Endodermal cell (in vitro differentiated cells): ENCODE results near the gene PLOD2. TPM values are rescaled to one million over a fixed set of nuclear protein-coding genes. Genes with fewer than 3 reads are reported as not detected.

Experiments used
- DNase-seq: peaks from one replicate; pipeline ENCODE4 v3.0.0-alpha.2; 2017
- H3K27ac ChIP-seq: 2 replicates; pipeline ENCODE4 v1.5.1; 2013; ENCODE audit warnings: mild to moderate bottlenecking, low read depth, low read length, moderate library complexity
- H3K27me3 ChIP-seq: 2 replicates; pipeline ENCODE4 v1.6.1; 2013; ENCODE audit warnings: mild to moderate bottlenecking, low read length, moderate library complexity; ENCODE audit not compliant: insufficient read depth, control insufficient read depth, poor library complexity, severe bottlenecking
- H3K36me3 ChIP-seq: 2 replicates; pipeline ENCODE4 v1.7.0; 2013; ENCODE audit warnings: mild to moderate bottlenecking, low read length, moderate library complexity; ENCODE audit not compliant: control insufficient read depth, insufficient read depth
- H3K4me1 ChIP-seq: one replicate; pipeline ENCODE4 v1.7.0; 2013; ENCODE audit warnings: low read length; ENCODE audit not compliant: control insufficient read depth, insufficient read depth
- H3K4me3 ChIP-seq: 2 replicates; pipeline ENCODE4 v1.5.1; 2013; ENCODE audit warnings: mild to moderate bottlenecking, low read length, moderate library complexity
- H3K9ac ChIP-seq: 2 replicates; pipeline ENCODE4 v1.6.1; 2013; ENCODE audit warnings: mild to moderate bottlenecking, low read length, moderate library complexity; ENCODE audit not compliant: poor library complexity, severe bottlenecking; ENCODE audit errors: extremely low read depth
- H3K9me3 ChIP-seq: 2 replicates; pipeline ENCODE4 v1.6.1; 2013; ENCODE audit warnings: mild to moderate bottlenecking, low read length, moderate library complexity; ENCODE audit not compliant: control insufficient read depth
- H3K27ac Mint-ChIP-seq: 2 replicates; pipeline ENCODE4 v1.8.0; 2020; ENCODE audit warnings: mixed read lengths
- H3K27me3 Mint-ChIP-seq: 2 replicates; pipeline ENCODE4 v1.8.0; 2021; ENCODE audit warnings: mild to moderate bottlenecking, mixed read lengths; ENCODE audit not compliant: insufficient read depth
- H3K36me3 Mint-ChIP-seq: 2 replicates; pipeline ENCODE4 v1.8.0; 2020; ENCODE audit warnings: low read depth, mixed read lengths
- H3K4me1 Mint-ChIP-seq: 2 replicates; pipeline ENCODE4 v1.8.0; 2020; ENCODE audit warnings: mixed read lengths
- H3K4me3 Mint-ChIP-seq: 2 replicates; pipeline ENCODE4 v1.8.0; 2020; ENCODE audit warnings: mild to moderate bottlenecking, moderate library complexity, mixed read lengths
- H3K9me3 Mint-ChIP-seq: 2 replicates; pipeline ENCODE4 v1.8.0; 2020; ENCODE audit warnings: mild to moderate bottlenecking, mixed read lengths
- WGBS, 2 experiments: methylation state at CpG; one replicate each; pipeline versions ENCODE4 v1.1.5 to v1.1.7; 2013; ENCODE audit warnings: missing lambda C conversion rate in 2 of 2, mixed read lengths in 1 of 2; ENCODE audit not compliant: insufficient coverage in 1 of 2, insufficient read length in 1 of 2; 5-methylcytosine and 5-hydroxymethylcytosine counted together
- long read RNA-seq, 4 experiments: library from polyadenylated mRNA in 2 of 4; library from RNA in 1 of 4; library from capped mRNA in 1 of 4; stranded (forward) in 3 of 4; unstranded in 1 of 4; transcript quantifications; one replicate each; pipeline ENCODE4 v2.0.0, GENCODE V29; 2020 to 2021; ENCODE audit warnings: inconsistent platforms in 1 of 4
- polyA plus RNA-seq, 2 experiments: library from polyadenylated mRNA; stranded (reverse); fragments of 50-300 nt; gene quantifications; one replicate each; pipeline ENCODE4 v1.2.3, GENCODE V29; 2013
- total RNA-seq, 2 donors: library from RNA; stranded (reverse); fragmentation: NEBNext Ultra II Directional in 1 of 2; extraction: Animal tissue kit (Norgen Biotek cat#: 25700) in 1 of 2; gene quantifications; 2 replicates in 1 of 2; 3 replicates in 1 of 2; pipeline ENCODE4 v1.2.1, GENCODE V29; 2021
- TF ChIP-seq, protein P1 (sequence below): fragments of 200-600 bp; sonication (generic); conservative IDR thresholded peaks from 2 replicates; pipeline ENCODE4 v1.5.0; 2021; ENCODE audit warnings: antibody characterized with exemption, mild to moderate bottlenecking

Gene PLOD2
- 10 to 100 TPM; 37.9 to 65.5 TPM for total RNA-seq
- polyA plus RNA-seq (2013, experiment 1 of 2) = 35.4 TPM
- 40.9 TPM for polyA plus RNA-seq (2013, experiment 2 of 2)
- long read RNA-seq, experiment 1, transcript PLOD2-202 (19 exons, 3,665 nt) = major isoform, 7 of 32 reads
- long read RNA-seq, experiment 1, partial matches to known transcripts = 15 of 32 reads
- long read RNA-seq, experiment 1, other reads (novel, unspliced or antisense) = 8 of 32 reads
- long read RNA-seq, experiment 2, transcript PLOD2-201 (20 exons, 3,732 nt) = minor isoform, 21 of 104 reads
- long read RNA-seq, experiment 2, transcript PLOD2-202 (19 exons, 3,665 nt) = major isoform, 59 of 104 reads
- long read RNA-seq, experiment 2, partial matches to known transcripts = 13 of 104 reads
- long read RNA-seq, experiment 2, other reads (novel, unspliced or antisense) = 11 of 104 reads
- long read RNA-seq, experiment 3, transcript PLOD2-202 (19 exons, 3,665 nt) = major isoform, 233 of 345 reads
- long read RNA-seq, experiment 3, transcript PLOD2-201 (20 exons, 3,732 nt) = minor isoform, 61 of 345 reads
- long read RNA-seq, experiment 3, partial matches to known transcripts = 16 of 345 reads
- long read RNA-seq, experiment 3, other reads (novel, unspliced or antisense) = 31 of 345 reads
- long read RNA-seq, experiment 4, partial matches to known transcripts = 11 of 19 reads
- long read RNA-seq, experiment 4, other reads (novel, unspliced or antisense) = 2 of 19 reads

DNA sequence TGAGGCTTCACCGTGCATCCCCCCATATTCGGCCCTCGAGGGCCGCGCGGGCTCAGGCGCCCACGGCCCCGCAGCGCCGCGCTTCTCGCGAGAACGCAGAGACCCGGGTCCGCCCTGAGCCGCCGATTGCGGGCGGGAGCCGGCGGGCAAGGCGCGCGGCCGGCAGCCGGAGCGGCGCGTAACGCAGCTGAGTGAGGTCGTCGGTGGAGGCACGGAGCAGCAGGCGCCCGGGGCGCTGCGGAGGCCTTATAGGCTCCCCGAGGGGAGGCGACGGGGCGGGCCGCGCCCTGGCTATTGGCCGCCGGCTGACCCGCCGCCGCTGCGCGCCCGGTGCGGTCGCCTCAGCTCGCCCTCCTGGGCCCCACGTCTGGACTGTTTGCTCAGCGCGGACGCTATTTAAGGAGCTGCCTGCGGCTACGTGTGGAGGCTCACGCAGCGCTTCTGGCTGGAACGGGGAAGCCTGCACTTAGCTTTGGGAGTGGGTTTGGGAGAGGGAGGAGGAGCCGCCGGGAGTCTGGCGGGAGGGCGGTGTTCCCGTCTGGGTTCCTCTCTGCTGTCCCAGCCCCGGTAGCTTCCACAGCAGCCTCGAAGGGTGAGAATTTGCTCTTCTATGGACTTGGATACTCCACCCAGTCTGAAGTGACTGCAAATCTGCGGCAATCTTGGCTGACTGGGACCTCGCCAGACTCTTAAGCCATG, at the start of gene PLOD2:
Gene PLOD2, minus strand, starts transcription at position 221 of the 699 bp plus-strand sequence. Its CDS starts 195 bp downstream, at position 26.
- peaks cover 3% of the 10 kb centered on the region for H3K36me3 ChIP-seq
- Mint-ChIP-seq H3K4me1 (peaks cover 28% of the 10 kb centered on the region), H3K9me3 (no peaks in the 10 kb centered on the region), H3K4me3 (peak within 1 kb of the TSS; percentile 73), H3K27ac (peak within 1 kb of the TSS; percentile 87), H3K36me3 (peaks cover 1% of the 10 kb centered on the region), H3K27me3 (peaks cover 19% of the 10 kb centered on the region)
- H3K4me3 ChIP-seq = peak within 1 kb of the TSS; percentile 85
- 3 to 6% methylated on average over 29 to 74 of the region's 74 CpGs for WGBS, 2 experiments
- peak within 1 kb of the TSS; percentile 67 for H3K27ac ChIP-seq
- no peaks in the 10 kb centered on the region for H3K4me1 ChIP-seq
- peak; percentile 89 for DNase-seq
- no peaks in the 10 kb centered on the region for H3K9me3 ChIP-seq
- peak within 1 kb of the TSS; percentile 68 for H3K9ac ChIP-seq
- TF ChIP-seq, protein P1, sequence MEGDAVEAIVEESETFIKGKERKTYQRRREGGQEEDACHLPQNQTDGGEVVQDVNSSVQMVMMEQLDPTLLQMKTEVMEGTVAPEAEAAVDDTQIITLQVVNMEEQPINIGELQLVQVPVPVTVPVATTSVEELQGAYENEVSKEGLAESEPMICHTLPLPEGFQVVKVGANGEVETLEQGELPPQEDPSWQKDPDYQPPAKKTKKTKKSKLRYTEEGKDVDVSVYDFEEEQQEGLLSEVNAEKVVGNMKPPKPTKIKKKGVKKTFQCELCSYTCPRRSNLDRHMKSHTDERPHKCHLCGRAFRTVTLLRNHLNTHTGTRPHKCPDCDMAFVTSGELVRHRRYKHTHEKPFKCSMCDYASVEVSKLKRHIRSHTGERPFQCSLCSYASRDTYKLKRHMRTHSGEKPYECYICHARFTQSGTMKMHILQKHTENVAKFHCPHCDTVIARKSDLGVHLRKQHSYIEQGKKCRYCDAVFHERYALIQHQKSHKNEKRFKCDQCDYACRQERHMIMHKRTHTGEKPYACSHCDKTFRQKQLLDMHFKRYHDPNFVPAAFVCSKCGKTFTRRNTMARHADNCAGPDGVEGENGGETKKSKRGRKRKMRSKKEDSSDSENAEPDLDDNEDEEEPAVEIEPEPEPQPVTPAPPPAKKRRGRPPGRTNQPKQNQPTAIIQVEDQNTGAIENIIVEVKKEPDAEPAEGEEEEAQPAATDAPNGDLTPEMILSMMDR = no peak
- no peaks in the 10 kb centered on the region for H3K27me3 ChIP-seq

DNA sequence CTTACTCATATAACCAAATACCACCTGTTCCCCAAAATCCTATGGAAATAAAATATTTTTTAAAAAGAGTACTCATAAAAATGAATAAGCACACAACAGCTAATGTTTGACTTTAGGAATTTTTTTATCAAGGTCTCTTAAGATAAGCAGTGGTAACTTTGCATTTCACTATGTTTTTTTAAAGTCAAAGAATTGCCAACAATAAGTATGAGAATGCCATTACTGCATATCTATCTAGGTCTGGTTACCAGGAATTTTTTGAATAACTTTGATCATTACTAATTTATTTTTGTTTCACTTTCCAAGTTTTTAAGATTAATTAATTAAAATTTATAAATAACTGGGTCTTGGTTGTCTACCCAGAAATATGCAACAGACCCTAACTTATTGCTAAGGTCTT, 48.4 kb upstream of the PLOD2 start:
- Mint-ChIP-seq H3K4me3 (no peak overlapping the region), H3K9me3 (no peaks in the 10 kb centered on the region), H3K36me3 (peaks cover 31% of the 10 kb centered on the region), H3K27ac (no peak overlapping the region), H3K27me3 (no peaks in the 10 kb centered on the region), H3K4me1 (no peaks in the 10 kb centered on the region)
- Histone ChIP-seq H3K4me1 (no peaks in the 10 kb centered on the region), H3K27me3 (no peaks in the 10 kb centered on the region), H3K9ac (no peak overlapping the region), H3K9me3 (peaks cover 3% of the 10 kb centered on the region), H3K36me3 (peaks cover 10% of the 10 kb centered on the region), H3K4me3 (no peak overlapping the region), H3K27ac (no peak overlapping the region)
- TF ChIP-seq, protein P1 = no peak
- no peak for DNase-seq

DNA sequence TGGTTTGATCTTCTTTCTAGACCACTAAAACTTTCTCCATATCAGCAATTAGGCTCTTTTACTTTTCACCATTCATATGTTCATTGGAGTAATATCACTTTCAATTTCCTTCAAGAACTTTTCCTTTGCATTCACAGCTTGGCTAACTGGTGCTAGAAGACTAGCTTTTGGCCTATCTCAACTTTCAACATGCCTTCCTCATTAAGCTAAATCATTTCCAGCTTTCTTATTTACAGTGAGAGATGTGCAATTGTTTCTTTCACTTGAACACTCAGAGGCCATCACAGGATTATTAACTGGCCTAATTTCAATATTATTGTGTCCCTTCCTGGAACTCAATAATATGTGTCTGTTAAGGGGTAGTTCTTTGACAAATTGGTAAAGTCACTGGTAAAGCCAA, 42.8 kb upstream of the PLOD2 start:
- Mint-ChIP-seq H3K27ac (no peak overlapping the region), H3K4me1 (peaks cover 6% of the 10 kb centered on the region), H3K9me3 (no peaks in the 10 kb centered on the region), H3K36me3 (peaks cover 28% of the 10 kb centered on the region), H3K4me3 (no peak overlapping the region), H3K27me3 (no peaks in the 10 kb centered on the region)
- Histone ChIP-seq H3K9me3 (no peaks in the 10 kb centered on the region), H3K27ac (no peak overlapping the region), H3K4me1 (no peaks in the 10 kb centered on the region), H3K36me3 (peaks cover 10% of the 10 kb centered on the region), H3K9ac (no peak overlapping the region), H3K27me3 (no peaks in the 10 kb centered on the region), H3K4me3 (no peak overlapping the region)
- TF ChIP-seq, protein P1 = no peak
- DNase-seq = no peak
